HG02798 (cell line): ENCODE measurements around the gene GALNT6.

Source experiments
- ATAC-seq: cut with Tn5 transposase; IDR thresholded peaks from one replicate; pipeline ENCODE4 v1.9.1; 2021; ENCODE audit warnings: mild to moderate bottlenecking; ENCODE audit not compliant: unreplicated experiment, poor library complexity

Gene GALNT6

DNA sequence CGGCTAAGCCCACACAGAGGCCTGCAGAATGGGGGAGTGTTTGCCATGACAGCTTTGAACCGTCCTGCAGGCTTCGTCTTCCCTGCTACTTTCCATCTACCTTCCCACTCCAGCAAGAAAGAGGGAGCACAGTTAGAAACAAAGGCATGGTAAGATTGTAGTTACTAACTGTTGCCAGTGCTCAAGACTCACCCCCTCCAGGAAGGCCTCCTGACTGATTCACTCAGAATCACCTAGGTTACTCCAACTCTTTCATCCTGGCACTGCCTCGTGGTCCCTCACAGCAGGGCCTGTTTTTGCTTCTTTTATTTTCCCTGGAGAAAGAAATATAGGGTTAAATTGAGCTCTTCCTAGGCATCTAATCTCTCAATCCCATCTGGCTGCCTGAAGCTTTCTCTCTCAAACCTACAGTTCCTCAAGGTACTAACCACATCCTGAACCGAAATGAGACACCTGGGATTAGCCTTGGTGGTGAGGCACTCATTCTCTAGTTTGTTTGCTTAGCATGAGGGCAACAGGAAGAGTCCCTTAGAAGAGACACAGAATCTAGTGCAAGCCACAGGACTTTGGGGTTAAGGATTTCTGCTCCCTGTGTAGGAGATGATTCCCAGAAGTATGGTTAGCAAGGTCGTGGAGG lies 7.8 kb downstream of the GALNT6 start:
- ATAC-seq = no peak

DNA sequence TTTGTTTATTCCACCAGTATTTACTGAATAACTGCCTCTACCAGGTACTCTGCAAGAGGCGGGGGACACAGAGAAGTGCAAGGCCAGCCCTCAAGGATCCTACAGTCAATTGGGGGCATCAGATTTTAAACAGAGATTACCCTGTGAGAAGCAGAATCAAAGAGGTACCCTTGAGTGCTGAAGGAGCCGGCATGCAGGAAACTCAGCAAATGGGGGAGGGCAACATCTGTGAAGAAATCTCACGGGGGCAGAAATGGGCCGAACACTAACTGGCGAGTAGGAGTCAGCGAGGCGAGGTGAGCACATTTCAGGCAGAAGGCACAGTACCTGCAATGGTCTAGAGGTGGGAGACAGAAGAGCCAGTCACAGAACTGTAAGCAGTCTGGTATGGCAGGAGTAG lies 9.0 kb downstream of the GALNT6 start:
- no peak for ATAC-seq

DNA sequence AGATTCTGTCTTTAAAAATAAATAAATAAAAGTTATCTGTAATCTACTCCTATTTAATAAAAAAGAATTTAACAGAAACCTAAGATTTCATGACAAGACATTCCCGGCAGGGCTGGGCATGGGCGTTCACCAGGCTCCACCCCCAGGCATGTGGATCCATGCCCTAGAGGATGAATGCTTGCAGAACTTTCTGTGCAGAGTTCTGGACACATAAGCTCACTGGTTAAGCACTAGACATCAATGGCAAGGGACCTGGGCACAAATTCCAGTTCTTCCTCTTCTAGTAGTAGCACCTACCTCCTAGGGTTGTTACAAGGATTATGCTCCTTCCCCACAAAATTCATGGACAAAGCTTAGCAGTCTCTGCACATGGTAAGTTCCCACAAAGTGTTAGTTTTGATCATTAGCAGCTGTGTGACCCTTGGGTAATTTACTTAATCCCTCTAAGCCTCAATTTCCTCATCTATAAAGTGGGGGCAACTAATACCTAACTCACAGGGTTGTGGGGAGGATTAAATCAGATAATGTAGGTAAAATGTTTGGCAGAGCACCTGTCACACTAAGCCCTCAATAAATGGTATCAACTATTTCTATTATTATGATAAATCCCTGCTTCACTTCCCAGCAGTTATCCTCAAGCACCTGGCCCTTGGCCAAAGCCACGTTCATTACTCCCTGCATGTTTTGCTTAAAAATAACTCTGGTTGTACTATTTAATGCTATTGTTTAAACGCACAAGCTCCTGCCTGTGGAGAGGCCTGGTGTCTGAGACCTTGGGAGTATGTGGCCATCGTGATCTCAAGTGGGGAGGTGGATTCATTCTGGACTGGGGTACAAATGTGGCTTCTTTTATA lies 9.8 kb downstream of the GALNT6 start:
- ATAC-seq = no peak

DNA sequence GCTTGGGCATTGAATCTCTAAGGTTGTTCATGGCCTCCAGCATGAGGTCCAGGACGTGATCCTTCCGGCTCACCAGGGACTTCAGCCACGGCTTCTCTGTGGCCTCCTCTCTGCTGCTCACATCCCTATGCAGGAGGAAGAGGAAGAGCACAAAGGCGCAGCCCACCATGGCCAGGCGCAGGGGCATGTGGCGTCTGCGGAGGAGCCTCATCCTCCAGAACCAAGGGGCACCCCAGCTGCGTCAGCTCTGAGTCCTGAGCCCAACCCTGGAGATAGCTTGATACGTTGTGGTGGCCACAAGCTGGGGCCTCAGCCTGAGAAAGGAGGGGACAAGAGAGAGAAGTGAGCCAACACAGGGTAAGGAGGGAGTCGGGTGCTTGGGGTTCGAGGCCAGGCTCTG lies 11.6 kb downstream of the GALNT6 start:
- ATAC-seq = no peak

DNA sequence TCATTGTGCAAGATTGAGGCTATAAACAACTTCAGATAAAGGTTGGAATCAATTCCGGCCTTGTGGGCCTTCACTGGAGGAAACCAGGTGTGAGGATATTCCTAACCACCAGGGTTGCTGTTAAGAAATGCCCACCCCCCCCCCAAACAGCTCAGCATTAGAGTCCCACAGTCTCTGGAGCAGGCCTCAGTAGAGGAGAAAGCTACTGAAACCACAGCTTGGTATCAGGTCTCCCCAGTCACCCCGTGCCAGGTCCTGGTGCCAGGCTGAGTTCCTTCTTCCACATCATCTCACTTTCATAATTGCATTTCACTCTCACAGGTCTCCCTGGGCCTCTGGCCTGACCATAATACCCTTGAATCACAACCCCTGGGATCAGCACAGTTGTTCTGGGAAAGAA lies 12.5 kb downstream of the GALNT6 start:
- no peak for ATAC-seq

DNA sequence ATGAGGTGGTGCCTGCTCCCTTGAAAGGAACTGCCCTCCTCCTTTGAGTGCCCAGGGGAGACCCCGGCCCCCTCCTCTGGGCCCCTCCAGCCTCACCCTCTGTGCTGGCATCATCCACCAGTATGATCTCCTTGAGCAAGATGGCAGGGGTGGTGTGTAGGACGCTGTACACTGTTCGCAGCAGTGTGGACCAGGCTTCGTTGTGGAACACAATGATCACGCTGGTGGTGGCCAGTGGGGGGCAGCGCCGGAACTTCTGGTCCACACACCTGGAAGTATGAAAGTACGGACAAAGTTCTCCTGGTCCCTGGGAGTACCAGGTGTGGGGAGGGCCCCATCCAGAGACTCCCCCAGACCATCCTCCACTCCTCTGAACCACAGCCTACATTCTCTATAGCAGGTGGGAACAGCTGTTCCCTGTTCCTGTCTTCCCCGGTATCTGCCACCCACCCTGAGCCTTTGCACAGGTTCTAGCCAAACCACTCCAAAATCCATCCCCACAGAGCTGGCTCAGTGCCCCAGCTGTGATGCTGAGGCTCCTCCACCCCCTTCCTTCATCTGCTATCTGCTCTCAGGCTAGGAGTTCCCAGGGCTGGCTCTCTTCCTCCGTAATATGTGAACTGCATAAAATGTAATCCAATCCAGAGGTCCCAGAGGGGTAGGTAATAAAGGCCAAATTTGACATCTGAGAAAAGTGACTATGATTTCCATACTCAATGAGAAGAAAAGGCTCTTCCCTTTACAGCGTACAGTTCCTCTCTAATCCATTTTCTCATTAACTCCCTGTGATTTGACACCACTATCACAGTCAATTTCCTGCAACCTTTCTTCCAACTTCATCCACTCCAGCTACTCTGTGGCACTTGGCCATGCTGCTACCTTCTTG lies 13.9 kb downstream of the GALNT6 start:
- ATAC-seq = no peak

GRCh38 chr12:51374856-51375255 lies 16.4 kb downstream of the GALNT6 start:
- ATAC-seq = no peak

- ATAC-seq = no peak
These were observed 16.8 kb downstream of the GALNT6 start for GRCh38 chr12:51374361-51374760.

DNA sequence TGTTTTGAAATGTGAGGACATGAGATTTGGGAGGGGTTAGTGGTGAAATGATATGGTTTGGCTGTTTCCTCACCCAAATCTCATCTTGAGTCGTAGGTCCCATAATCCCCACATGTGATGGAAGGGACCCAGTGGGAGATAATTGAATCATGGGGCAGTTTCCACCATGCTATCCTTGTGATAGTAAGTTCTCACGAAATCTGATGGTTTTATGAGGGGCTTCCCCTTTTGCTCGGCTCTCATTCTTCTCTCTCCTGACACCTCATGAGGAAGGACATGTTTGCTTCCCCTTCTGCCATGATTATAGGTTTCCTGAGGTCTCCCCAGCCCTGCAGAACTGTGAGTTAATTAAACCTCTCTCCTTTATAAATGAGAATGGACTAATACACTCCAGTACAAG lies 18.0 kb downstream of the GALNT6 start:
- no peak for ATAC-seq

DNA sequence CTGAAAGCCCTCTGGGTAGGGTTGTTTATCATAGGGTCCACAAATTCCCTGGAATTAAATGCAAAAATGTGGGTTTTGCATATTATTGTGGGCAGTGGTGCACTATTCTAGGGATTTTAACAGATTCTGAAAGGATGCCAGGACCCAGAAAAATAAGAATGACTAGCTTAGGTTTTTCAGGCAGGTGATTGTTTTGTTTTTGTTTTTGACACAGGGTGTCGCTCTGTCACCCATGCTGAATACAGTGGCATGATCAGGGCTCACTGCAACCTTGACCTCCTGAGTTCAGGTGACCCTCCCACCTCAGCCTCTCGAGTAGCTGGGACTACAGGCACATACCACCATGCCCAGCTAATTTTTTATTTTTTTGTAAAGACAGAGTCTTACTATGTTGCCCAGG lies 19.2 kb downstream of the GALNT6 start:
- no peak for ATAC-seq

DNA sequence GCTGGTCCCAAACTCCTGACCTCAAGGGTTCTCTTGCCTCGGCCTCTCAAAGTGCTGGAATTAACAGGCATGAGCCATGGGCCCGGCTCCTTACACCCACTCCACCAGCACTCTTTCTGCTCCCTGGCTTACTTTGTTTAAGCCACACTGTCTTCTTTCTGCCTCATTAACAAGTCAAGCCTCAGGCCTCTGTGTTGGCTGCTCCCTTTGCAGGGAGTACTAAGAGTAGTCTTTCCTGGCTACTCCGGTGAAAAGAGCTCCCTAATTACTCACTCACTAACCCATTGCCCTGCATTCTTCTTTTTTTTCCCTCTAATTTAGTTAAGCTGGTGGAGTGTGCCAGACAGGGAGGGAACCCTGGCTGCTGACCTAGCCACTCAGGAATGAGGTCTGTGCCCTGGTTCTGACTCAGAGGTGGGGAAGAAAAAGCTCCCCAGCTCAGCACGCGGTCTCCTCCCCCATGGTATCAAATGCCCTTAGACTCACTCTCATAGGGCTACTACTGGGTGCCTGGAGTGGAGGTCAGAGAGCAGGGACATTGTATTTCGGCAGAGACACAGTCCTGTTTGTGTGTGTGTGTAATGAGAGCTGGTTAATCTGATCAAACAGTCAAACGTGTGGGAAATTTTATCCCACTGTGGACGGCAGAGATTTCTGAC lies 19.8 kb downstream of the GALNT6 start:
- no peak for ATAC-seq

DNA sequence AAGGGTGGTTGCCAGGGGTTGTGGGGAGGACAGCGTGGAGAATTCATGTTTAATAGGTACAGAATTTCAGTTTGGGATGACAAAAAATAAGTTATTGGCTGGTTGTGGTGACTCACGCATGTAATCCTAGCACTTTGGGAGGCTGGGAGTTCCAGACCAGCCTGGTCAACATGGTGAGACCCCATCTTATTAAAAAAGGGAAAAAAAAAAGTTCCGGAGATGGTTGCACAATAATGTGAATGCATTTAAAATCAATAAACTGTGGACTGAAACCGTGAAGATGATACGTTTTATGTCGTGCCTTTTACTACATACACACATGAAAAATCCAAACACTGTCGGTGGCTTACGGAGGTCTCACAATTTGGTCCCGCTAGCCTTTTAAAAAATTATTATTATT lies 20.5 kb downstream of the GALNT6 start:
- ATAC-seq = no peak

DNA sequence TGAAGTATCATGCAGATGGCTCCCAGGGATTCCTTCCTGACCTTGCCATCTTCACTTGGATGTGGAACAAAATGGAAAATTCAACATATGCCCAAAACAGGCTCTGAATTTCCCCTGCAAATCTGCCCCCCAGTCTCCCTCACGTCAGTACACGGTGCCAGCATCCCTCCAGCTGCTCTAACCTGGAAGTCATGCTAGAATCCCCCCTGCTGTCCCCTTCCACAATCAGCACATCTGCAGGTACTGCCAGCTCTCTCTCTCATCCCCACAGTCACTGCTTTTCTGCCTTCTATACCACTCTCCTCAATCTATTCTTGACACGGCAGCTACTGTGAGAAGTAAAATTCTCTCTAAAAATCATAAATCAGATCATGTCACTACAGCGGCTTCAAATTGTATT lies 21.6 kb downstream of the GALNT6 start:
- ATAC-seq = no peak

GRCh38 chr12:51368640-51369517 lies 22.3 kb downstream of the GALNT6 start:
- peak; percentile 99 for ATAC-seq

DNA sequence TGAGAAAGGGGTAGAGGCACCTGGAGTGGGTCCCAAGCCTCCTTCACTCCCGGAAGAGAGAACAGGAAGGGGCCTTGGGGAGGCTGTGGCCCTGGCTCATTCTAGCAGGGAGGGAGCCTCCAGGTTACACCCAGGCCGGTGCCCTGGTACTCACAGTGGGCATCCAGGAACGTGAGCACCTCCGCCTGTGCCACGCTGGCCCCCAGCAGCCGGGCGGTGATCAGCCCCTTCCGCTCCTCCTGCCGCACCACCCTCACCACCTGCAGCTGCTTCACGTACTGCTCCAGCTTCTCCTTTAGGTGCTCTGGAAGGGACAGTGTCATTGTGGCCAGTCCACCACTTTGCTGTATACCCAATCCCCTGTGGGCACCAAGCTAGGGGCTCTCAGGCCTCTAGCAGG lies 25.9 kb downstream of the GALNT6 start:
- no peak for ATAC-seq

DNA sequence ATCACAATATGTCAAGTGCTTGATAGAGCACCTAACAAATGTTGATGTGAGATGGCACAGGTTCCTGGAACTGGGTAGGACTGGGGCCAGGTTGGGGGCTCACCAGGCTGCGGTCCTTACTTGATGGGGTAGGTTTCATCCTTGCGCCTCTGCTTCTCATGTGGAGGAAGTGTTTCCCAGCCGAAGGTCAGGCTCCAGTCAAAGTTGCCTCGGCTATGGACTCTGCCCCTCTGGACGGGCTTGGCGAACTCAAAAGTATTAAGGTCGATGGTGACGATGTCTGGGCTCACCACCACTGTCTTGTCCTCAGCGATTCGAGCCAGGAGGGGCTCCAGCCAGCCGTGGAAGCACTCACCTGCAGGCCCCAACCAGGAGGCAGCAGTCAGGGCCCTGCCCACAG lies 27.2 kb downstream of the GALNT6 start:
- no peak for ATAC-seq

DNA sequence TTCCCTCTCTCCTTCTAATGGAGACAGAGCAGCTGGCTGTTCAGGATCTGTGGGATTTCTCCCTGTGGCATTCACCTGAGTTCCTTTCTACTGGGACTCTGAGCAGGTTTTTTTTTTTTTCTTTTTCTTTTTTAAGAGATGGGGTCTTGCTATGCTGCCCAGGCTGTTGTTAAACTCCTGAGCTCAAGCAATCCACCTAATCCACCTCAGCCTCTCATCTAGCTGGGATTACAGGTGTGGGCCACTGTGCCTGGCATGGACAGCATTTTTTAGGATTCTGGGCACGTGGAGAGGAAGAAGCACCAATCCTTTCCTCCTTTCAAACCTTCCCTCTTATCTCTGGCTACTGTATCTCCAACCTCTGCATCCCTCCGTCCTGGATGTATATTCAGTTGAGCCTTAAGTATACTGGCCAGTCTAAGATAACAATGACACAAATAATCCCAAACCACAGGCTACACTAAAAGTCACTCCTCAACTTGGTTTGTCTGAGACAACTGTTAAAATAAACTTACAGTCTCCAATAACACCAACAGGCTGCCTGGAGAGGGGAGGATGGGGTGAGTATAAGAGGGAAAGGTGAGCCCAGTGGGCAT lies 28.4 kb downstream of the GALNT6 start:
- ATAC-seq = no peak

GRCh38 chr12:51362307-51362706 lies 28.9 kb downstream of the GALNT6 start:
- no peak for ATAC-seq
